Superior temporal gyrus (tissue), 1 donor: ENCODE measurements around the gene MEF2D.

Source experiments
- DNase-seq: peaks from one replicate; pipeline ENCODE4 v3.0.0-alpha.2; 2016; ENCODE audit errors: extremely low spot score

MEF2D gene

DNA sequence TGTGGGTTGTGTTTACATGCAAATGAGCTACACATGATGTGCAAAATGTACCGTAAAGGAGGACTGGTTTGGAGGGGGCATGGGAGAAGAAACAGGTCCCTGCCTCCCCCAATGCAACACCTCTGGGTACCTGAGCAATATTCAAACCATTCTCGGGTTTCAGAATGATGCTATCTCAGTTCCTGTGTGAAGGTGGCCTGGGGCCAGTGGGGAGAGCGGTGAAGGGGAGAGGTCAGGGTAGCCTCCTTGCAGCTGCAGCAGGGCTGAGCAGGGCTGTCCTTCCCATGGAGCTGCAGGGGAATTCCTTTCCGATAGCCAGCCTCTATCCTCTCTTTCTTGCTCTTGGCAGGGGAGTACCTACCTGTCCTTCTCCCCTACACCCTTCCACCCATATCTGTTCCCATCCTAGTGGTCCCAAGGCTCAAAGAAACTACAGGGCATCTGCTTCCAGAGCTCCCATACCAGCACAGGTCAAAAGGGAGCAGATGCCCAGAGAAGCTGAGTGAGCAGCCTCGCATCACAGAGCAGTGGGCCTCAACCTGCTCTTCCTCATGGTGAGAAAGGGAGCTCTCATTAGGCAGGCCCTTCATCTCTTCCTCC lies 11.9 kb downstream of the MEF2D start:
- no peak for DNase-seq

GRCh38 chr1:156487862-156488261 lies 12.7 kb downstream of the MEF2D start:
- DNase-seq = no peak

DNA sequence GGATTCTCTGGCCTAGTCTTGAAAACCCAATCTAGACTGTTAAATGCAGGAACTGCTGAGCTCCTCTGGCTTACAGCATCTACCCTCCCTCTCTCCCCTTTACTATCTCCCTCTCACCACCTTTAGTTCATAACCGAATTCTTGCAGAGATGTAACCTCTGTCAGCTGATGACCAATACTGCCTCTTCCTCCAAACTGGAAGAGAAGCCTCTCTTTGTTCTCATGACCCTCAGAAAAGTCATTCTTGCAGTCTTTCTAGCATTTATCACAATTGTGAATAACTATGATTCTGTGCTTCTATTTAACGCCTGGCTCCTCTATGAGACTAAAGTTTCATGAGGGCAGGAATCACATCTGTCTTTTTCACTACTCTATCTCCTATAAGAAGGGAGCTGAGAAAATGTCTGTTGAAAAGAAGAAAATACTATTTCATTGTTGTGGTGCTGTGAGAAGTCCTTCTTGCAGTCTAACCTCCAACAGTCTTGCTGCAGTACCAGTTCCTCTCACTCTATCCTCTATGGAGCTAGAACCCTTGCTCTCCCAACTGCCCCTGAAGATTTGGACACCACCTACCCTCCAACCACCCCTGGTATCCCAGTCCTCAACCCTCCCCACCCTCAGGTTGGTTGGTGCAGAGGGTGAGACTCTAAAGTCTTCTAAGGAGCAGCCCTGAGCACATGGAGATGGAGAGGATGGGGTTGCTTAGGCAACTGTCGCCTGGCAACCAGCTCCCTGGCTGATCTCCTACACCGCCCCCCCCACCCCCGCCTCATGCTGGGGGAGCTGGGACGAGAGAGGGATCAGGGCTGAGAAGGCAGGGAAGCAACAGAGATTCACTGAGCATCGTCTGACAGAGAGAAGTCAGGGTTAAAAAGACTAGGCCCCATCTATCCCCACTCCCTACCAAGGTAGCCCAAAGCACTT lies 13.9 kb downstream of the MEF2D start:
- peak; percentile 64 for DNase-seq

GRCh38 chr1:156485984-156486383 lies 14.6 kb downstream of the MEF2D start:
- DNase-seq = no peak

DNA sequence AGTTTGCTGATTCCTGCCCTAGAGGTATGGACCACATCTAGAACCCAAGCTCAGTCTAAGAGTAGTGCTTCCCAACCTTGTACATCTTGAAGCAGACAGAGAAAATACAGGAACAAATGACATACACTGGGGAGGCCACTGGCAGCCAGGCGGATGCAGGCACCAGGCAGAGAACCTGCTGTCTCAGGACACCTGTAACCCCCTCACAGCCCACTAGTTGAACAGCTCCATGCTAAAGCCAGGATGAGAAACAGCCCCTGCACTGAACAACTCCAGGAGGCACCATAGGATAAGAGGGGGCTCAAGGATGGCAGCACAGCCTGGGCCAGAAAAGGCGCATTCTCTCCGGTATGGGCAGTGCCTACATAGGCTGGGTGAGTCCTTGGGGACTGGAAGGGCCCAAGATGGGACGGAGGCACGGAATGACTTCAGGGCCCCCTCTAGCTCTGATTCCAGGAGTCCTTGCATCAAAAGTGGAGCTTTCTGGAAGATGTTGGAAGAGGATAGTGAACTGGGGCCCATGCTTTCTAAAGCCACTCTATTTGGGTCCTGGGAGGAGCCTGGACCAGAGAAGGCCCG lies 16.0 kb downstream of the MEF2D start:
- DNase-seq = no peak

DNA sequence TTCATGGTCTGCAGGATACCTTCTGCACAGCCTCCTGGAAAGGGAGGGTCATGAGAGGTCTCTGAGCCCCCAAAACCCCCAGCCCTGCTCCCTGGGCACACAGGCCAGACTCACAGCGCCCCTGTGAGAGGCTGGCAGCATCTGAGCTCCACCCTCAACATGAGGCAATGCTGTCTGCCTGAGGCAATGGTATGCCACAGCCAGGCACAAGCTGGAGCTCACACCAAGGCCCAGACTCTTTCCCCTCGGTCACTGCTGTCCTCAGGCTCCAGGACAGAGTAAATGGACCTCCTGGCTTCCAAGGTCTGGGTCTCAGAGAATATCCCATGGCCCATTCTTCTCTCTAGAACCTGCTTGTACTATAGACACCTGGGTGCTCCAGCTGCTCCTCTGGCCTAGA lies 17.2 kb downstream of the MEF2D start:
- no peak for DNase-seq

DNA sequence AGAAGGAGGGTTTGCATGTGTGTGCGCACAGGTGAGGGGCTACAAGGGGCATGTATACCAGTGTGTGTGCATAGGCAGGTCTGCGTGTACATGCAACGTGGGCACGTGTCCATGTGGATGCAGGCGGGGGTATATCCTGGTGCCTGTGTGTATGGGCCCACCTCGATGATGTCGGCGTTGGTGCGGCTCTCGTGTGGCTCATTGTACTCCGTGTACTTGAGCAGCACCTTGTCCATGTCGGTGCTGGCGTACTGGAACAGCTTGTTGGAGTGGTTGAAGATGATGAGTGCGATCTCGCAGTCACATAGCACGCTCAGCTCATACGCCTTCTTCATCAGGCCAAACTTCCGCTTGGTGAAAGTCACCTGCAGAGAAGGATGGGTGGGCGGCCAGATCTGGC lies 18.3 kb downstream of the MEF2D start:
- no peak for DNase-seq

- DNase-seq = no peak
Observed at GRCh38 chr1:156481527-156481926, 19.0 kb downstream of the MEF2D start.

DNA sequence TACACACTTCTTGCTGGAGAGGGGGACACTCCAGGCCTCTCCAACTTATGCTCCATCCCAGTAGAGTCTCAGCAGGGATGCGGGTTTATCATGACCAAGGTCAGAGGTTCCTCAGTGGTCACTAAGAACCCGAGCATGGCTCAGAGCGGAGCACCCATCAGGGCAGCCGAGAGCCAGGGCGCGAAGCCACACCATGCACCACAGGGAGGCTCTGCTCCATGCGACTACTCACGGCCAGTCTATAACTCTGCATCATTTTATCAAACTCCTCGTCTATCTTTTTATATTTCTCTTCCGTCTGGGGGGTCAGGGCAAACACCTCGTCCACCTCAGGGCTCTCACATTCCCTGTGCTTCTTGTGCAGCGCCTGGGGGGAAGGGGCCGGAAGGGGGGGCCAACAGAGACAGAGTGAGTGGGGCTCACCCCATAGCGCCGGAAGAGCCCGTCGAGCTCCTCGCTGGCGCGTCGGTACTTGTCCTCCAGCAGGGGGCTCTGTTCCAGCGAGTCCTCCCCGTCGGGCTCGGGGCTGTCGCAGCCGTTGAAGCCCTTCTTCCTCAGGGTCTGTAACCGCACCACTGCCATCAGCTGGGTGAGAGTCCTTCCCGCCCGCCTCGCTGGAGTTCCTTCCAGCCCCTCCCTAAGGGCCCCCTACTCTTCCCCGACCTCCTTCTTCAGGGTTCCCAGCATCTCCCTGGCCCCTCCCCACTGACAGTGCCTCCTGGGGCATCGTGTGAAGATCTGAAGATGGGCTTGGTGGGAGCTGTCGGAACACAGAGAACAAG lies 20.0 kb downstream of the MEF2D start:
- DNase-seq = peak; percentile 57

DNA sequence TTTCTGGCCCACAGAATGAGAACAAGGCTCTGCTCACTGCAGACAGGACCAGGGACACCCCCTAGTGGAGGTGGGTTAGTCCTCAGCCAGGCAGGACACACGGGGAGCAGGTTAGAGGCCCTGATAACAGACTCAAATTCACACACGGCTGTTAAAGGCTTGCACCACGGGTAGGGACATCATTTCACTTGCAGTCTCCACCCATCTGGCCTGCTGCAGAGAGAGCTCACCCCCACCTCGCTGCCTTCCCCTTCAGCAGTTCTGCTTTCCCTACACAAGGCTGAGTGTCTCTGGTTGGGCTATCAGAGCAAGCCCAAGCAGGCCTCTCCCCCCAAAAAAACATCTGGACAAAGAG lies 20.6 kb downstream of the MEF2D start:
- DNase-seq = peak; percentile 11

GRCh38 chr1:156479093-156480015 lies 21.2 kb downstream of the MEF2D start:
- no peak for DNase-seq

- no peak for DNase-seq
Observed at GRCh38 chr1:156478250-156478627, 22.3 kb downstream of the MEF2D start.

- DNase-seq = peak; percentile 64
Observed at GRCh38 chr1:156477526-156478249, 22.9 kb downstream of the MEF2D start.

GRCh38 chr1:156476501-156477298 lies 23.9 kb downstream of the MEF2D start:
- peak; percentile 23 for DNase-seq

DNA sequence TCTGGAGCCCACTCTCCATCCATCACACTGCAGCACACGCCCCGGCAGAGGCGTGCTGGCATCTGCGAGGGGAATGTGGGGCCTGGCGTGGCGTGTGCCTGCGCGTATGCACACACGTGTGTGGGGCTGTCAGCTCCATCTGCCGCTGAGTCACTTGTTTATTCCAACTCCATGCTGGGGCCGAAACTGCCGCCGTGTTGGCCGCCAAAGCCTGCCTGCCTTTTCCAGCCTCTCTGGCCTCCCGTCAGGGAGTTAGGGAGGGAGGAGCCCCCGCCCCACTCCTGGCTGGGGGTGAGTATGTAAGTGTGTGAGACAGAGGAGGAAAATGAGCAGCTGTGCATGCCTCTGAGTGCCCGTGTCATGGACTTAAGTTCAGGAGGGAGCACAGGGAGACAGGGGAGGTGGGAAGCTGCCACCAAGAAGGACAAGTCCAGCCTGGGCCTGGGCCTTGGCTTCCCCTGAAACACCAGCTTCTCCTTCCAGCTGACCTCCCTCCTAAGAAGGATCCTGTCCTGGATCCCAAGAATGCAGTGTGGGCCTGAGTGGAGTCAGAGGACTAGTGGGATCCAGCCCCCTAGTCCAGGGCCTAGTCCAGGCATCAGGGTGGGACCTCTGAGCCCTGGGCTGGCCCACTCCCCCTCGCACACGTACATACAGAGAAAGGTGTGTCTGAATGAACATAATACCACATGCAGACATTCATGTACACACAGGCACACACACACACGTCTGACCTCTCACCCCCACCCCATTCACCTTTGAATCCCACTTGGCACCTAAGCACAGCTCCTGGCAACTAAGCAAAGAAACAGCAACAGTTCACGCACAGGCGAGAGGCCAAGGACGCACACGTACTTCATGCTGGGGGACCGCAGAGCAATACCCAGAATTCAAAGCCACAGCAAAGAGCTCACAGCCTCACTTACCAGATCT lies 24.7 kb downstream of the MEF2D start:
- peak; percentile 85 for DNase-seq

DNA sequence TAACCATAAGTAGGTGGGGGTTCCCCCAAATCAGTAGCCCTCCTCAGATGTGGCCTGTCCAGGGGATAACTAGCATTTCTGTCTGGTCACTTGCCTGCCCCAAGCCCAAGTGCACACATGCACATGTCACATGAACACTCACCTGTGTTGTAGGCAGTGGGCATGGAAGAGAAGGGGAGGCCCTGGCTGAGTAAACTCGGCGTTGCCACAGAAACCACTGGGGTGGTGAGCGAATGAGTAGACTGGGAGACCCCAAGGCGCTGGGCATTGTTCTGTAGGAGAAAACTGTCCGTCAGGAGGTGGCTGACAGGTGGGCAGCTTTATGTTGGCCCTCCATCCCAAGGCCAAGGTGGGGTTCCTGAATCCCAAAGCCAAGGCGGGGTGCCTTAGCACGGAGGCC lies 25.6 kb downstream of the MEF2D start:
- peak; percentile 14 for DNase-seq

DNA sequence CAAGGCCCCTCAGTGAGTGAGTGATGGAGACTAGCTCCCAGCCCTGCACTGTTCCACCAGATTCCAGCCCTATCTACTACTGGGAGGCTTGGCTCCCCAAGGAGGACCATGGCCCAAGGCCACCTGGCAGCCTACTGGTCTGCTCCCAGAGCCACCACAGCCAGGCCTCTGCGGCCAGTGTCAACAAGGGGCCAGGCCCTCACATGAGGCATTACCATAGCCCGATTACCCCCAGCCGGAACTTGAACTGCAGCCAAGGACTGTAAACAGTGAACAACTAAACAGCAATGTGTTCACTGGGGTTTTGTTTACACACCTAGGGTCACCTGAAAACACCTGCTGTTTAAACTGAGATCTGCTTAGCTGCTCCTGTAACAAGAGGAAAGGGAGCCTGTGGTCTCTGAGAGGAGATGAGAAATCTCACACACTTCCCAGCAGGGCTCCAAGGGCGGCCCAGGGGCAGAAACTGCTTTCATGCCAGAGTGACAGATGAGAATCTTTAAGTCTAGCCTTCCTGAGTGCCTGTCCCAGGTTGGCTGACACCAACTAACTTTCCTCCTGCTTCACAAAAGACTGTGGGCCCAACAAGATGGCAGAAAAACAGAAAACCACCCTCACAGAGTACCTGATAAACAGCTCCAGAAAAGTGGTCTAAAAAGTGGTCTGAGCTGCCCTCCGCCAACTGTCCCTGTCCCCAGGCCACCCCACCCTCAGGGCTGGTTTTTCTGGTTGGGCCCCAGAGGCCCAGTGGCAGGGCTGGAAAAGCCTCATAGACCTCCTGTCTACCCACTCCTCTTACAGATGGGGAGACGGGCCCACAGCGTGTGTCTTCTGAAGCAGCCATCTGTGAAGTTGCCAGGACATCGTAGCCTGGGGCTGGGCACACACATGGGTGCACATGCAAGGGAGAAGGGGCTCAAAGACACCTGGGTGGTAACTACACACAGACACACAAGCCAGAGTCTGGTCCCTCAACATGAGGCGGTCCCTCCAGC lies 28.8 kb downstream of the MEF2D start:
- DNase-seq = no peak
